Measurements from ENCODE around the gene RNU1-1. TPM values are rescaled to one million over a fixed set of nuclear protein-coding genes. Genes with fewer than 3 reads are reported as not detected.
"Not testable (repeated sequence)": the region's sequence is repeated elsewhere in the genome, so short reads cannot be mapped to it uniquely, and the experiment has no call there.

The RNU1-1 gene
- total and polyA plus RNA-seq, 9 of the 15 experiments (the other 6 are each of a cell fraction or from before 2014, with no cell fraction given), result under 0.01 to 32,823 (median 2,538) TPM; not detected in 4

DNA sequence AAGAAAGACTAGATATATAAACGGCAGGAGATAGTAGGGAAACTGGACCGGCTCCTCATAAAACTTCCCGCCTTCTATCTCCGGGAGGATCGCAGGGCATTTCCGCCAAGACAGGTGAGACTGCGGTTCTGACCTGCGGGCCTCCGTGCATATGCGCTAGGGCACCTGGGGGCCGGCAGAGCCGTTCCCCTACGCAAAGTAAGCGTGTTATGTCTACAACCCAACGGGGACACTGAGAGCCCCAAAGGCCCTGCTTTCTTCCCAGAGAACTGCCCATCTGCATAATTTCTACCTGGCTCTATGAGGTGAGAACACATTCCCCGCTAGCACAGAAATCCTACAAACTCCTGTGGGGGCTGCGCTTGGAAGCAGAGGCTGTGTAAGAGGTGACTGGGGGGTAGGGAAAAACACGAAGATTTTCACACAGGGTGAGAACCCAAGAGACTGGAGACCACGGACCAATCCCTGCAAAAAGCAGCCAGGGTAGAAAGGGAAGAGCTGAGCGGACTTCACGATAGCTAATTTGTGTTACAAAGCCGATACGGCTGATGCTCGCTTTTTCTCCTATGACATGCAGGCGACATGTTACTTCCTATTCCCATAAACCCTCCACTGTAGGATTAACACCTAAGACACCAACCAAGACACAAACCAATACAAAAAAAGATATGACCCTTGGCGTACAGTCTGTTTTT is 526 bp downstream of the RNU1-1 start (continued):
- TF ChIP-seq NR2C2 (CRISPR knock-in tag; IDR thresholded peaks at IDR 0.05), result peak; percentile 75
- TF ChIP-seq NR2C2 (tag; IDR thresholded peaks at IDR 0.05), result peak; percentile 63; the same call in 1 of the 2 replicates
- not testable (repeated sequence) for TF ChIP-seq ATF1 (CRISPR knock-in tag; IDR thresholded peaks at IDR 0.05)
- TF ChIP-seq ATF1 (tag; IDR thresholded peaks at IDR 0.05), result peak; percentile 13; the same call in 1 of the 2 replicates
- TF ChIP-seq ZNF23 (CRISPR knock-in tag; IDR thresholded peaks at IDR 0.05), result peak; percentile 76; the same call in 1 of the 2 replicates
- TF ChIP-seq THRAP3 (IDR thresholded peaks at IDR 0.05; ENCODE audit: borderline replicate concordance), result peak; percentile 57; the same call in 1 of the 2 replicates
- peak; percentile 70 for TF ChIP-seq HNRNPLL (IDR thresholded peaks at IDR 0.05; ENCODE audit: low read depth, low read length, poor library complexity, severe bottlenecking)
- TF ChIP-seq, protein P1, sequence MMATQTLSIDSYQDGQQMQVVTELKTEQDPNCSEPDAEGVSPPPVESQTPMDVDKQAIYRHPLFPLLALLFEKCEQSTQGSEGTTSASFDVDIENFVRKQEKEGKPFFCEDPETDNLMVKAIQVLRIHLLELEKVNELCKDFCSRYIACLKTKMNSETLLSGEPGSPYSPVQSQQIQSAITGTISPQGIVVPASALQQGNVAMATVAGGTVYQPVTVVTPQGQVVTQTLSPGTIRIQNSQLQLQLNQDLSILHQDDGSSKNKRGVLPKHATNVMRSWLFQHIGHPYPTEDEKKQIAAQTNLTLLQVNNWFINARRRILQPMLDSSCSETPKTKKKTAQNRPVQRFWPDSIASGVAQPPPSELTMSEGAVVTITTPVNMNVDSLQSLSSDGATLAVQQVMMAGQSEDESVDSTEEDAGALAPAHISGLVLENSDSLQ (IDR thresholded peaks at IDR 0.05), result peak; percentile 47
- TF ChIP-seq, protein P2, sequence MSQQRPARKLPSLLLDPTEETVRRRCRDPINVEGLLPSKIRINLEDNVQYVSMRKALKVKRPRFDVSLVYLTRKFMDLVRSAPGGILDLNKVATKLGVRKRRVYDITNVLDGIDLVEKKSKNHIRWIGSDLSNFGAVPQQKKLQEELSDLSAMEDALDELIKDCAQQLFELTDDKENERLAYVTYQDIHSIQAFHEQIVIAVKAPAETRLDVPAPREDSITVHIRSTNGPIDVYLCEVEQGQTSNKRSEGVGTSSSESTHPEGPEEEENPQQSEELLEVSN (IDR thresholded peaks at IDR 0.05; ENCODE audit: borderline replicate concordance in 1 of 2, extremely low read depth in 1 of 2, insufficient read depth in 1 of 2, insufficient read length in 1 of 2, low read depth in 1 of 2, low read length in 1 of 2, poor library complexity in 1 of 2, severe bottlenecking in 1 of 2), result peak in 1 of 2 experiments; percentile 4
- TF ChIP-seq, protein P3, sequence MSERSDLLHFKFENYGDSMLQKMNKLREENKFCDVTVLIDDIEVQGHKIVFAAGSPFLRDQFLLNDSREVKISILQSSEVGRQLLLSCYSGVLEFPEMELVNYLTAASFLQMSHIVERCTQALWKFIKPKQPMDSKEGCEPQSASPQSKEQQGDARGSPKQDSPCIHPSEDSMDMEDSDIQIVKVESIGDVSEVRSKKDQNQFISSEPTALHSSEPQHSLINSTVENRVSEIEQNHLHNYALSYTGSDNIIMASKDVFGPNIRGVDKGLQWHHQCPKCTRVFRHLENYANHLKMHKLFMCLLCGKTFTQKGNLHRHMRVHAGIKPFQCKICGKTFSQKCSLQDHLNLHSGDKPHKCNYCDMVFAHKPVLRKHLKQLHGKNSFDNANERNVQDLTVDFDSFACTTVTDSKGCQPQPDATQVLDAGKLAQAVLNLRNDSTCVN (CRISPR knock-in tag; IDR thresholded peaks at IDR 0.05), result peak; percentile 100
- peak; percentile 96 for TF ChIP-seq LCOR (CRISPR knock-in tag; IDR thresholded peaks at IDR 0.05)
- peak; percentile 64; the same call in 1 of the 2 replicates for TF ChIP-seq ZSCAN29 (IDR thresholded peaks at IDR 0.05)
- TF ChIP-seq, protein P4, sequence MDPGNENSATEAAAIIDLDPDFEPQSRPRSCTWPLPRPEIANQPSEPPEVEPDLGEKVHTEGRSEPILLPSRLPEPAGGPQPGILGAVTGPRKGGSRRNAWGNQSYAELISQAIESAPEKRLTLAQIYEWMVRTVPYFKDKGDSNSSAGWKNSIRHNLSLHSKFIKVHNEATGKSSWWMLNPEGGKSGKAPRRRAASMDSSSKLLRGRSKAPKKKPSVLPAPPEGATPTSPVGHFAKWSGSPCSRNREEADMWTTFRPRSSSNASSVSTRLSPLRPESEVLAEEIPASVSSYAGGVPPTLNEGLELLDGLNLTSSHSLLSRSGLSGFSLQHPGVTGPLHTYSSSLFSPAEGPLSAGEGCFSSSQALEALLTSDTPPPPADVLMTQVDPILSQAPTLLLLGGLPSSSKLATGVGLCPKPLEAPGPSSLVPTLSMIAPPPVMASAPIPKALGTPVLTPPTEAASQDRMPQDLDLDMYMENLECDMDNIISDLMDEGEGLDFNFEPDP (CRISPR knock-in tag; IDR thresholded peaks at IDR 0.05), result peak; percentile 94
- TF ChIP-seq, protein P5, sequence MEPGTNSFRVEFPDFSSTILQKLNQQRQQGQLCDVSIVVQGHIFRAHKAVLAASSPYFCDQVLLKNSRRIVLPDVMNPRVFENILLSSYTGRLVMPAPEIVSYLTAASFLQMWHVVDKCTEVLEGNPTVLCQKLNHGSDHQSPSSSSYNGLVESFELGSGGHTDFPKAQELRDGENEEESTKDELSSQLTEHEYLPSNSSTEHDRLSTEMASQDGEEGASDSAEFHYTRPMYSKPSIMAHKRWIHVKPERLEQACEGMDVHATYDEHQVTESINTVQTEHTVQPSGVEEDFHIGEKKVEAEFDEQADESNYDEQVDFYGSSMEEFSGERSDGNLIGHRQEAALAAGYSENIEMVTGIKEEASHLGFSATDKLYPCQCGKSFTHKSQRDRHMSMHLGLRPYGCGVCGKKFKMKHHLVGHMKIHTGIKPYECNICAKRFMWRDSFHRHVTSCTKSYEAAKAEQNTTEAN (CRISPR knock-in tag; IDR thresholded peaks at IDR 0.05), result peak; percentile 92
- TF ChIP-seq RFX7 (CRISPR knock-in tag; IDR thresholded peaks at IDR 0.05), result peak; percentile 97
- TF ChIP-seq CHD2 (IDR thresholded peaks at IDR 0.05; ENCODE audit: low read depth, low read length), result peak; percentile 67
- peak; percentile 71 for TF ChIP-seq POLR2G (IDR thresholded peaks at IDR 0.05; ENCODE audit: low read depth, low read length)
- TF ChIP-seq BCOR (IDR thresholded peaks at IDR 0.05), result peak; percentile 61
